Activated CD4-positive, alpha-beta memory T cell treated with anti-CD3 and anti-CD28 coated beads for 36 hours (primary cell): ENCODE results near the gene METAP2. TPM values are rescaled to one million over a fixed set of nuclear protein-coding genes. Genes with fewer than 3 reads are reported as not detected.
"Not testable (repeated sequence)": the region's sequence is repeated elsewhere in the genome, so short reads cannot be mapped to it uniquely, and the experiment has no call there.

Experiments used
- CTCF ChIA-PET: fragments of 350-600 bp; sonication (Branson Sonifier 250); formaldehyde crosslinking; loops from one replicate; lab custom pipeline; 2021; ENCODE audit warnings: antibody characterized with exemption, inconsistent platforms; lab: Charles Lee
- POLR2A ChIA-PET: fragments of 350-600 bp; sonication (Branson Sonifier 250); formaldehyde crosslinking; loops from one replicate; lab custom pipeline; 2021; ENCODE audit warnings: antibody characterized with exemption; lab: Charles Lee
- DNase-seq: peaks from one replicate; pipeline ENCODE4 v3.0.0-alpha.2; 2020
- H3K27ac Mint-ChIP-seq: one replicate; pipeline ENCODE4 v1.8.0; 2021; ENCODE audit warnings: mixed read lengths
- H3K27me3 Mint-ChIP-seq: one replicate; pipeline ENCODE4 v1.8.0; 2021; ENCODE audit warnings: mixed read lengths
- H3K36me3 Mint-ChIP-seq: one replicate; pipeline ENCODE4 v1.8.0; 2021; ENCODE audit warnings: mixed read lengths
- H3K4me1 Mint-ChIP-seq: one replicate; pipeline ENCODE4 v1.8.0; 2021; ENCODE audit warnings: low read depth, mixed read lengths
- H3K4me3 Mint-ChIP-seq: one replicate; pipeline ENCODE4 v1.8.0; 2021; ENCODE audit warnings: mild to moderate bottlenecking, mixed read lengths
- H3K9me3 Mint-ChIP-seq: one replicate; pipeline ENCODE4 v1.8.0; 2021; ENCODE audit warnings: mixed read lengths
- intact Hi-C: fragments of 100-400 bp; cut with micrococcal nuclease; formaldehyde crosslinking; loops from one replicate; pipeline ENCODE4 v1.15.1; 2023
- total RNA-seq, 2 experiments: library from RNA; stranded (reverse); gene quantifications; one replicate each; pipeline ENCODE4 v1.2.3, GENCODE V29; 2021

METAP2 gene
- total RNA-seq, 2 experiments from 2014 or later = 107 to 108 TPM

DNA sequence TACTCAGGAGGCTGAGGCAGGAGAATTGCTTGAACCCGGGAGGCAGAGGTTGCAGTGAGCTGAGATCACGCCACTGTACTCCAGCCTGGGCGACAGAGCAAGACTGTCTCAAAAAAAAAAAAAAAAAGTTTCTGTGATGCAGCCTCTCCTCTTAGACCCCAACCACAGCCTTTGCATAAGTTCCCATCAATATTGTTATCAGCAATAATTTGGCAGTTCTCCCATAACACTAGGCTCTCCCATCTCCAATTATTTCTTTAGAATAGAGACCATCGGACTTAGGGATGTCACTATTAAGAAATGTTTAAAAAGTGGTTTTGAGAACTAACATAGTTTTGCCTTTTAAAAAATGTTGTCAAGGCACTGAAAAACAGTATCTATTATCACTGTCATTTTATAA, 10.2 kb upstream of the METAP2 start:
- CTCF ChIA-PET, POLR2A ChIA-PET: not testable (repeated sequence)

DNA sequence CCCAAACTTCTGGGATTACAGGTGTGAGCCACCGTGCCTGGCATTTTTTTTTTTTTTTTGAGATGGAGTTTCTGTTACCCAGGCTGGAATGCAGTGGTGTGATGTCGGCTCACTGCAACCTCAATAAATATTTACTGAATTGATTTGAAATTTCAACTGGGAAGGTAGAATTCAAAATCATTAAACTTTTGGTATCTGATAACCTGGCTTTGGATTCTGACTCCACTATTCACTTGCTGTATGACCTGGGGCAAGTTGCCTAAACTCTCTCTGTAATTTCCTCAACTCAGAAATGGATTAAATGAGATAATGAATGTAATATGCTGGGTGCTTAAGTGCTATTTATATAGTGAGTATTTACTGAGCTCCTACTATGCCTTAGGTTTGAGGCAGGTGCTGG, 8.7 kb upstream of the METAP2 start:
- H3K4me1 Mint-ChIP-seq = no peaks in the 10 kb centered on the region
- H3K9me3 Mint-ChIP-seq = no peaks in the 10 kb centered on the region
- no peak overlapping the region for H3K4me3 Mint-ChIP-seq
- ChIA-PET POLR2A (no interaction called here), CTCF (no interaction called here)
- no peaks in the 10 kb centered on the region for H3K27me3 Mint-ChIP-seq
- no peak overlapping the region for H3K27ac Mint-ChIP-seq
- no peak for DNase-seq
- intact Hi-C loops = no loop called here
- no peaks in the 10 kb centered on the region for H3K36me3 Mint-ChIP-seq

More for the DNA sequence above, 10.2 kb upstream of the METAP2 start:
- H3K4me1 Mint-ChIP-seq, intact Hi-C loops, H3K9me3 Mint-ChIP-seq, H3K4me3 Mint-ChIP-seq, DNase-seq, H3K36me3 Mint-ChIP-seq, H3K27me3 Mint-ChIP-seq, H3K27ac Mint-ChIP-seq: not testable (repeated sequence)

DNA sequence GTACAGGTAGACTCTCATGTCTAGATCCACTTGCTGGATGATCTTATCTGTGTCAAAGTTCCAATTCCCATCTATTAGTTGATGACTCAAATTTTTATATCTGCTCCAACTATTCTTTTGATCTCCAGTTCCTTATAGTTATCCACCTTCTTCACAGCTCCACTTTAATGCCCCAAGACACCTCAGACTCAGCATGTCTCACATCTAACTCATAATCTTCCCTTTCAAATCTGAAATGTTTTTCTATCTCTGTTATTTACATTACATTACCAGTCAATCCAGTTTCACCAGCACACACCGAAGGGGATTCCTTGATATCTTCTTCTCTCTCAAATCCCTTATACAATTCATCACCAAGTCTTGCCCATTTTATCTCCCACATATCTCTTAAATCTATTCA, 3.7 kb upstream of the METAP2 start:
- no peak for DNase-seq
- H3K27ac Mint-ChIP-seq = no peak overlapping the region
- no peak overlapping the region for H3K4me3 Mint-ChIP-seq
- CTCF ChIA-PET = no interaction called here
- POLR2A ChIA-PET = no interaction called here
- peaks cover 8% of the 10 kb centered on the region for H3K4me1 Mint-ChIP-seq
- H3K36me3 Mint-ChIP-seq = peaks cover 4% of the 10 kb centered on the region
- no peaks in the 10 kb centered on the region for H3K9me3 Mint-ChIP-seq
- intact Hi-C loops = loop anchor here (5.0 kb wide), 3 partner anchors 77 to 472 kb away; partner anchors contain the start of genes AMDHD1 and CCDC38
- no peaks in the 10 kb centered on the region for H3K27me3 Mint-ChIP-seq

DNA sequence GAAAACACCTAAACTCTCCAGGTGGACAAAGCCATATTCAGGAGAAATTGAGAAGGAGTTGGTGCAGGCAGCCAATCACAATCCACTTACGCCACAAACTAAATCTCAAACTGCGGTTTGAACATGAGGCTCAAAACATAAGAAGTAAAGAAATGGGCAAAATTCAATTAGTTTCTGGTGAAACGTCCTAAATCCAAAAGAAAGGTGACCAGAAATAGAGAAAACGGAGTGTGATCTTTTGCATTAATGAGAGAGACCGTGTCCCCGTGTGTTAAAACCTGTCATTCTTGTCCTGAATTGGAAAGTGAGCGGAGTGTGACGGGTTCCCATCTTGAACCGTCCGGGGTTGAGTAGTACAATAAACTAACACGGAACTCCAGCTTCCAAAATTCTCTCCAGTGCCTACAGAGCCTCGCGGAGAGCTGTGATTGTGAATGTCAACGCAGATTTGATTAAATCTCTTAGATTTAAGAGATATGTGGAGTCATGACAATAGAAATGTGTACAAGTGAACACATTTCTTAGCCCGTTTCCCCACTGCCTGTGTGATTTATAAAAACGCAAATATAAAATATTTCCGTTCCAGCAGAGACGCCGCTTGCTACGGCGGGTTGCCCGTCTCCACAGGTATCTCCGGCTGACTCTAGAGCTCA, 595 bp upstream of the METAP2 start:
- Mint-ChIP-seq H3K27me3 (no peaks in the 10 kb centered on the region), H3K27ac (peak overlapping the region; percentile 97), H3K36me3 (peaks cover 26% of the 10 kb centered on the region), H3K4me1 (peaks cover 31% of the 10 kb centered on the region), H3K4me3 (peak overlapping the region; percentile 100), H3K9me3 (no peaks in the 10 kb centered on the region)
- intact Hi-C loops = loop anchor here (1.0 to 5.0 kb wide), 4 partner anchors 74 to 469 kb away; partner anchors contain the start of genes AMDHD1, CCDC38 and SNRPF
- POLR2A ChIA-PET = interaction anchor here (0.6 to 1.7 kb wide), 14 partner anchors 42 to 562 kb away, joined by 3 to 16 read pairs (median 4); partner anchors contain the start of genes AMDHD1, CCDC38, FGD6 and LTA4H
- peak; percentile 49 for DNase-seq
- CTCF ChIA-PET = interaction anchor here (1.0 to 3.3 kb wide), 5 partner anchors 14 to 356 kb away, joined by 3 to 14 read pairs (median 9); partner anchors contain the start of genes FGD6 and VEZT

DNA sequence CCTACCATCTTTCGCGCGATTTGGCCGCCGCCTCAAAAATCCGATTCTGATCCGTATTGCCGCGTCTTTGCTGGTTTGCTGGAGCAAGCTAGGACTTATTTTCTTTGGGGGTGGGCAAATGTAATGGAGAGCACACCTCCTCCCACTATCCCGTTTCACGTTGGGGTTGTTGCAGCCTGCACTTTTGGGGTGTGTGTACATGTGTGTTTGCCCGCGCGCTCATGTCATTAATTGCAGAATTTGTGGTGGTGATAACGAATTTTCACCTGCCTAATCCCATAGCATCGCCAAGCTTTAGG, 657 bp downstream of the METAP2 start:
- intact Hi-C loops = loop anchor here (1.0 to 5.0 kb wide), 6 partner anchors 73 to 468 kb away; partner anchors contain the start of genes AMDHD1, CCDC38, FGD6 and NR2C1
- Mint-ChIP-seq H3K27me3 (no peaks in the 10 kb centered on the region), H3K4me1 (peaks cover 41% of the 10 kb centered on the region), H3K27ac (peak overlapping the region; percentile 97), H3K4me3 (peak overlapping the region; percentile 100), H3K9me3 (no peaks in the 10 kb centered on the region), H3K36me3 (peaks cover 35% of the 10 kb centered on the region)
- POLR2A ChIA-PET = interaction anchor here (0.6 to 1.7 kb wide), 7 partner anchors 8 to 471 kb away, joined by 3 to 16 read pairs (median 6); partner anchors contain the start of genes FGD6, NDUFA12, NR2C1 and VEZT
- DNase-seq = peak; percentile 44
- CTCF ChIA-PET = interaction anchor here (1.6 to 3.3 kb wide), 2 partner anchors 60 to 257 kb away, joined by 9 to 14 read pairs; partner anchors contain the start of genes FGD6 and VEZT

DNA sequence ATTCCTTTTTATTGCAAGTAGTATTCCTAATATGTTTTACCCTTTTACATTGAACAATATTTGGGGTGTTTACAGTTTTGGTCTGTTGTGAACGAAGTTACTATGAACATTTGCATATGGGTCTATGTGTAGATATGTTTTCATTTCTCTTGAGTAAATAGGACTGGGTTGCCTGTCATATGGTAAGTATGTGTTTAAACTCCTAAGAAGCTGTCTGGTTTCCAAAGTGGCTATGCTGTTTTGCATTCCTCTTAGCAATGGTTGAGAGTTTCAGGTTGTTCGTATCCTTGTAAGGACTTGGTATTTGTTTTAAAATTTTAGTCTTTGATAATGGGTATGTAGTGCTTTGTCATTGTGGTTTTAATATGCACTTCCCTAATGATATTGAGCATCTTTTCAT, 6.3 kb downstream of the METAP2 start:
- Mint-ChIP-seq H3K27ac (peak overlapping the region; percentile 66), H3K27me3 (no peaks in the 10 kb centered on the region), H3K36me3 (peaks cover 48% of the 10 kb centered on the region), H3K4me1 (peaks cover 57% of the 10 kb centered on the region), H3K9me3 (no peaks in the 10 kb centered on the region), H3K4me3 (no peak overlapping the region)
- intact Hi-C loops = no loop called here
- POLR2A ChIA-PET = no interaction called here
- CTCF ChIA-PET = no interaction called here
- no peak for DNase-seq

DNA sequence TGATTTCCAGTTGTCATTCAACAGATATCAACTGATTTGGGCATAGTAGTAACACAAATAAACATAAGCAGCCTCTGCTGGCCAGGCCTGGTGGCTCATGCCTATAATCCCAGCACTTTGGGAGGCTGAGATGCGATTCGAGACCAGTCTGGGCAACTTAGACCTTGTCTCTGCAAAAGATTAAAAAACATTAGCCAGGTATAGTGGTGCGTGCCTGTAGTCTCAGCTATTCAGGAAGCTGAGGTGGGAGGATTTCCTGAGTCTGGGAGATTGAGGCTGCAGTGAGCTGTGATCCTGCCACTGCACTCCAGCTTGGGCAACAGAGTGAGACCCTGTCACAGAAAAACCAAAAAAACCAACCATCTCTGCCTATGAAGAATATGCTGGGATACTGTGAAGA, 7.1 kb downstream of the METAP2 start:
- DNase-seq = no peak
- Mint-ChIP-seq H3K36me3 (peaks cover 42% of the 10 kb centered on the region), H3K27ac (peak overlapping the region; percentile 66), H3K9me3 (no peaks in the 10 kb centered on the region), H3K27me3 (no peaks in the 10 kb centered on the region), H3K4me1 (peaks cover 49% of the 10 kb centered on the region), H3K4me3 (no peak overlapping the region)
- POLR2A ChIA-PET = no interaction called here
- intact Hi-C loops = no loop called here
- CTCF ChIA-PET = no interaction called here

DNA sequence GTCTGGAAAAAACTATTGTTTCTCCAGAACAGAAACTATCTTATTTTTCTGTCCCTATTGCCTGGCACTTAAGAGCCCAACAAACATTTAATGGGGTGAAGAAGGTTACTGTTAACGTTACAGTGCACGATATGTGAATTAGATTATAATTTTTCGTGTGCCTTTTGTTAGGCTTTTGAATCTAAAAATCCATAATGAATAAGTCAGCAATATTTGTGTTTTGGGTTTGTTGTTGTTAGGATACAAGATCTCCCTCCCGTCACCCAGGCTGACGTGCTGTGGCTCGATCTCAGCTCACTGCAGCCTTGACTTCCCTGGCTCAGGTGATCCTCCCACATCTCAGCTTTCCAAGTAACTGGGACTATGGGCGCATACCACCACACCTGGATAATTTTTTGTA, 7.9 kb downstream of the METAP2 start:
- intact Hi-C loops = no loop called here
- ChIA-PET POLR2A (no interaction called here), CTCF (interaction anchor here (1.1 kb wide), 1 partner anchor 53 kb away, joined by 5 read pairs; no protein-coding TSS in a partner anchor)
- Mint-ChIP-seq H3K36me3 (peaks cover 42% of the 10 kb centered on the region), H3K27ac (peak overlapping the region; percentile 3), H3K9me3 (no peaks in the 10 kb centered on the region), H3K27me3 (no peaks in the 10 kb centered on the region), H3K4me1 (peaks cover 41% of the 10 kb centered on the region), H3K4me3 (no peak overlapping the region)
- DNase-seq = no peak

DNA sequence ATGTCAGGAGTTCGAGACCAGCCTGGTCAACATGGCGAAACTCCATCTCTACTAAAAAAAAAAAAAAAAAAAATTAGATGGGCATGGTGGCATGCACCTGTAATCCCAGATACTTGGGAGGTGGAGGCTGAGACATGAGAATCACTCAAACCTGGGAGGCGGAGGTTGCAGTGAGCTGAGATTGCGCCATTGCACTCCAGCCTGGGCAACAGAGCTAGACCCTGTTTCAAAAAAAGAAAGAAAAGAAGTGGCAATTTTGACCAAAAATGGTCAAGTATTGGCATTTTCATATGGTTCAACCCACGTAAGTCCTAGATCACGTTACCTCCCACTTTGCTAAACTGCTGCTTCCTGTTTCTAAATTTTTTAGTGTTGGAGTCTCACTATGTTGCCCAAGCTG, 8.6 kb downstream of the METAP2 start:
- H3K27me3 Mint-ChIP-seq, H3K27ac Mint-ChIP-seq, DNase-seq, H3K4me3 Mint-ChIP-seq, intact Hi-C loops, H3K9me3 Mint-ChIP-seq: not testable (repeated sequence)
- CTCF ChIA-PET = interaction anchor here (1.1 kb wide), 1 partner anchor 52 kb away, joined by 5 read pairs; no protein-coding TSS in a partner anchor
- POLR2A ChIA-PET = interaction anchor here (1.3 kb wide), 1 partner anchor 8 kb away, joined by 6 read pairs; the partner anchor contains the start of gene METAP2
- peaks cover 41% of the 10 kb centered on the region for H3K4me1 Mint-ChIP-seq
- peaks cover 44% of the 10 kb centered on the region for H3K36me3 Mint-ChIP-seq

DNA sequence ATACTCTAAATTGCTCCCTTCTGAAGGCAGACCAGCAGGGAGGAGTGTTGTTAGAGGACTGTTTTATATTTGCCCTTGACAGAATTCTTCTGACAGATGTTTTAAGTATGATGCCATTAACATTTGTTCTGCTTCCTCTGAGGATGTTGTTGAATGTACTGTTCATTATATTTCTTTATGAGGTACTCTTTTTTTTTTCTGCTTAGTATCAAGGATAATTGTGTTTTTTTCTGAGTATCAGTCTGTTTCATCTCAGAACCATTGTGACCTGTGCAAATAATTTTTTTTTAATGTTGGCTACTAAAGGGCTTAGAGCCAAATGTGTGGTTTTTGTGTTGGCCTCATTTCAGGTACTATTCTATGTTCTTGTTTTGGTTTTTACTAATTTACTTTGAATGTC, 10.6 kb downstream of the METAP2 start:
- peaks cover 23% of the 10 kb centered on the region for H3K4me1 Mint-ChIP-seq
- H3K9me3 Mint-ChIP-seq = no peaks in the 10 kb centered on the region
- no peak overlapping the region for H3K27ac Mint-ChIP-seq
- intact Hi-C loops = no loop called here
- H3K36me3 Mint-ChIP-seq = peaks cover 35% of the 10 kb centered on the region
- POLR2A ChIA-PET = no interaction called here
- DNase-seq = no peak
- CTCF ChIA-PET = no interaction called here
- no peak overlapping the region for H3K4me3 Mint-ChIP-seq
- no peaks in the 10 kb centered on the region for H3K27me3 Mint-ChIP-seq

DNA sequence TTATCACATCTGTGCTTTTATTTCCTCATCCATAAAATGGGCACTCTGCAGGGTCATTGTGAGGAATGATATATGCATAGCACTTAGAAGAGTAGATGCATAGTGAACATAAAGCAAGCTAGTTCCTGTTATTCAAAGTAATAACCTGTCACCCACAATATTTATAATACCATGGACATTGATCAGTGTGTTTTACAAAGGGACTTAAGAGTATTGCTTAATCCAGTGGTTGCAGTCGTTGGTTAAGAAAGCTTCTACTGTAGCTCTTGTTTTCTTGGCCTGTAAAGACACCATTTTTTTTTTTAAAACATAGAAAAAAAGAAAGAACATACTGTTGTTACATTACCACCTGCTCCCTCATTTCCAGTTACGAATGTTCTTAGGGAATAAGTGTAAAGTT, 13.1 kb downstream of the METAP2 start:
- H3K9me3 Mint-ChIP-seq = no peaks in the 10 kb centered on the region
- ChIA-PET POLR2A (interaction anchor here (1.0 kb wide), 1 partner anchor 14 kb away, joined by 3 read pairs; no protein-coding TSS in a partner anchor), CTCF (interaction anchor here (0.7 to 1.7 kb wide), 3 partner anchors 13 to 883 kb away, joined by 3 to 4 read pairs (median 4); partner anchors contain the start of gene METAP2)

DNA sequence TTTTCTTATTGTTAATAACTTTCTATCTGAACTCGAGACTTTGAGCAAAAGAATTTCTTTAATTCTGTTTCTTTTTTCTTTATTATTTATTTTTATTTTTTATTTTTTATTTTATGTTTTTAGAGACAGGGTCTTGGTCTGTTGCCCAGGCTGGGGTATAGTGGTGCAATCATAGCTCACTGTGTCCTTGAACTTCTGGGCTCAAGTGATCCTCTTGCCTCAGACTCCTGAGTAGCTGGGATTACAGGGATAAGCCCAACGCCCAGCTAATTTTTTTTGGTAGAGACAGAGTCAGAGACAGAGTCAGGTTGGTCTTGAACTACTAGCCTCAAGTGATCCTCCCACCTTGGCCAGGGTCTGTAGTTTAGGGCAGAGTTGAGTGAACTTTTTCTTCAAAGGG, 18.5 kb downstream of the METAP2 start:
- POLR2A ChIA-PET = no interaction called here
- intact Hi-C loops = no loop called here
- H3K27ac Mint-ChIP-seq = no peak overlapping the region
- peaks cover 45% of the 10 kb centered on the region for H3K36me3 Mint-ChIP-seq
- no peaks in the 10 kb centered on the region for H3K9me3 Mint-ChIP-seq
- no peaks in the 10 kb centered on the region for H3K4me1 Mint-ChIP-seq
- DNase-seq = no peak
- no peak overlapping the region for H3K4me3 Mint-ChIP-seq
- CTCF ChIA-PET = no interaction called here
- H3K27me3 Mint-ChIP-seq = no peaks in the 10 kb centered on the region

More for the DNA sequence above, 13.1 kb downstream of the METAP2 start:
- intact Hi-C loops = no loop called here
- no peak for DNase-seq
- H3K4me3 Mint-ChIP-seq = no peak overlapping the region
- peaks cover 35% of the 10 kb centered on the region for H3K36me3 Mint-ChIP-seq
- no peaks in the 10 kb centered on the region for H3K27me3 Mint-ChIP-seq
- H3K4me1 Mint-ChIP-seq = peaks cover 3% of the 10 kb centered on the region
- peak overlapping the region; percentile 19 for H3K27ac Mint-ChIP-seq
